Measurements from ENCODE around the gene NLGN1. TPM values are rescaled to one million over a fixed set of nuclear protein-coding genes. Genes with fewer than 3 reads are reported as not detected.
"Not testable (repeated sequence)": the region's sequence is repeated elsewhere in the genome, so short reads cannot be mapped to it uniquely, and the experiment has no call there.

Gene NLGN1
- total RNA-seq, 1 experiment from 2014 or later = not detected

GRCh38 chr3:174208161-174208560, 810.6 kb downstream of the NLGN1 start:
- no peak overlapping the region for H3K27ac ChIP-seq (ENCODE audit: low read depth, low read length)
- H4K20me1 ChIP-seq (ENCODE audit: insufficient read depth) = no peaks in the 10 kb centered on the region
- no peak overlapping the region for H3K9ac ChIP-seq (ENCODE audit: low read length)
- intact Hi-C loops (cut with micrococcal nuclease) = no loop called here
- no TSS peak for BruUV-seq (replicated peaks)
- no peak overlapping the region for H2AFZ ChIP-seq (ENCODE audit: low read depth, low read length, poor library complexity, severe bottlenecking)
- no peaks in the 10 kb centered on the region for H3K9me2 ChIP-seq (ENCODE audit: insufficient read depth)
- ChIA-PET POLR2A (no interaction called here), CTCF (no interaction called here), RAD21 (ENCODE audit: low non-redundant PET in 1 of 2, low total read pairs in 2 of 2, uncharacterized antibody in 2 of 2, unreplicated experiment in 2 of 2) (no interaction called here)
- H3K4me1 ChIP-seq (ENCODE audit: control insufficient read depth in 1 of 2, insufficient read depth in 2 of 2, low read length in 2 of 2) = 0 out of 4 replicates have a peak, but pooled peaks cover 0 to 2% of the 10 kb centered on the region in 2 experiments
- H3K79me2 ChIP-seq (ENCODE audit: insufficient read depth, low read length) = no peaks in the 10 kb centered on the region
- no peak overlapping the region for H3K4me3 ChIP-seq (replicated peaks in 1 of 2; ENCODE audit: low read depth in 1 of 2, low read length in 2 of 2)
- TF ChIP-seq SRF (IDR thresholded peaks at IDR 0.05; ENCODE audit: low read depth) = no peak
- no peak for TF ChIP-seq ZNF274 (IDR thresholded peaks at IDR 0.05; ENCODE audit: low read depth, low read length)
- no peak for TF ChIP-seq ZBTB33 (IDR thresholded peaks at IDR 0.05; ENCODE audit: extremely low read depth, insufficient replicate concordance, low read length)
- no peak for TF ChIP-seq RAD21 (IDR thresholded peaks at IDR 0.05; ENCODE audit: low read depth)
- no peak for TF ChIP-seq POLR2A (IDR thresholded peaks at IDR 0.05; ENCODE audit: borderline replicate concordance, extremely low read depth, insufficient read depth, insufficient read length)
- TF ChIP-seq EGR1 (IDR thresholded peaks at IDR 0.05; ENCODE audit: low read depth) = no peak
- no peak for TF ChIP-seq REST (IDR thresholded peaks at IDR 0.05; ENCODE audit: low read depth)
- no peak for TF ChIP-seq POLR2AphosphoS5 (IDR thresholded peaks at IDR 0.05; ENCODE audit: low read depth, low read length)
- no peak for TF ChIP-seq EZH2 (IDR thresholded peaks at IDR 0.05)
- TF ChIP-seq ZFX (IDR thresholded peaks at IDR 0.05) = no peak
- DNase-seq (ENCODE audit: low read depth, low spot score) (no peak), ATAC-seq (no peak)
- H3K4me2 ChIP-seq (ENCODE audit: low read length) = no peak overlapping the region
- H3K9me3 ChIP-seq (ENCODE audit: control insufficient read depth in 1 of 2, insufficient read depth in 1 of 2, low read depth in 1 of 2, low read length in 2 of 2) = no peaks in the 10 kb centered on the region
- H3K36me3 ChIP-seq (ENCODE audit: control insufficient read depth in 1 of 2, insufficient read depth in 2 of 2, low read length in 2 of 2) = no peaks in the 10 kb centered on the region
- no peaks in the 10 kb centered on the region for H3K27me3 ChIP-seq (ENCODE audit: insufficient read depth, low read length)

GRCh38 chr3:174211896-174212295, 814.4 kb downstream of the NLGN1 start:
- BruUV-seq (replicated peaks); H3K36me3 ChIP-seq (ENCODE audit: control insufficient read depth in 1 of 2, insufficient read depth in 2 of 2, low read length in 2 of 2); DNase-seq (ENCODE audit: low read depth, low spot score); H3K4me1 ChIP-seq (ENCODE audit: control insufficient read depth in 1 of 2, insufficient read depth in 2 of 2, low read length in 2 of 2); H3K9me3 ChIP-seq (ENCODE audit: control insufficient read depth in 1 of 2, insufficient read depth in 1 of 2, low read depth in 1 of 2, low read length in 2 of 2); H3K9ac ChIP-seq (ENCODE audit: low read length); H3K4me3 ChIP-seq (replicated peaks in 1 of 2; ENCODE audit: low read depth in 1 of 2, low read length in 2 of 2); H2AFZ ChIP-seq (ENCODE audit: low read depth, low read length, poor library complexity, severe bottlenecking); ATAC-seq; intact Hi-C loops (cut with micrococcal nuclease); H3K79me2 ChIP-seq (ENCODE audit: insufficient read depth, low read length); H3K27ac ChIP-seq (ENCODE audit: low read depth, low read length); H4K20me1 ChIP-seq (ENCODE audit: insufficient read depth); RAD21 ChIA-PET (ENCODE audit: low non-redundant PET in 1 of 2, low total read pairs in 2 of 2, uncharacterized antibody in 2 of 2, unreplicated experiment in 2 of 2); H3K4me2 ChIP-seq (ENCODE audit: low read length); H3K9me2 ChIP-seq (ENCODE audit: insufficient read depth); POLR2A ChIA-PET; H3K27me3 ChIP-seq (ENCODE audit: insufficient read depth, low read length); CTCF ChIA-PET: not testable (repeated sequence)
